GM21367 (cell line): ENCODE results near the gene CHRNB4.

Experiments used
- ATAC-seq: cut with Tn5 transposase; IDR thresholded peaks from one replicate; pipeline ENCODE4 v1.9.1; 2021; ENCODE audit not compliant: unreplicated experiment

Gene CHRNB4

DNA sequence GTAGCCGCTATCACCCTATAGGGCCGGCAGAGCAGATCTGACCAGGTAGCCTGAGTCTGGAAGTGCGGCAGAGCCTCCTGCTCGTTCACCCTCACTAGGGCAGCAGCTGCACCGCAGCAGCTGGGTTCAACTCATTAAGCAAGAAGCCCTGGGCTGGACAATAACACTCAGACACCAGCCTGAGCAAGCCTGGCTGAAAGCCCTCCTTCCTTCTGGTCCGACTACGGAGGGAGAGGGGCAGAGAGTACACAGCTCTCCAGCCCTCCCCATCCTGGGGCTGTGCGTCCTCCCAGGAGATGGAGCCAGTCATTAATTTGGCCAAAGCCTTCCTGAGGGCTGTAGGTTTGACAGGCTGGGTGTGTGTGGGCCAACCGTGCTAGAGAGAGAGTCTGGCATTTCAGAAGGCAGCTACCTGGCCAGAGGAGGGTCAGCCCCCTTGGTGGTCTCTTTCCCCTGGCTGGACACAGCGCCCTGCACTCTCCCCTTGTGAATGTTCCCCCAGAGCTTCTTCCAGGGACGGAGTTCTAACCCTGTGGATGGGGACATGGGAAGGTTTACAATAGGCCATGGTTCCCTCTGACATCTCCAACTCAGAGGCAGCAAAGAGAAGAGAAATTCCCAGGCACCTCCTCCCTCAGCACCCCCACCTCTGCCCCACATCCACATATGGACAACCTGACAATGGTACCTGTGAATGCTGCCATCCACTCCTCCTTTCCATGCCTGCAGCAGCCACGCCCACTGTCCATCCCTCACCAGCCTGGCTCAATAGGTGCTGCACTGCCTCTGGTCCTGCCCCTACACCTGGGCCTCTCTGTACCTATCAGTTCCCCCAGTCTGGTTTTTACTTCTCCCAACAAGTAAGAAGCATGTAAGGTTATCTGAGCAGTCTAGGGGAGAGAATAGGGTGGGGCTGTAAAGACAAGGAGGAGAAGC, 6.5 kb downstream of the CHRNB4 start:
- no peak for ATAC-seq

DNA sequence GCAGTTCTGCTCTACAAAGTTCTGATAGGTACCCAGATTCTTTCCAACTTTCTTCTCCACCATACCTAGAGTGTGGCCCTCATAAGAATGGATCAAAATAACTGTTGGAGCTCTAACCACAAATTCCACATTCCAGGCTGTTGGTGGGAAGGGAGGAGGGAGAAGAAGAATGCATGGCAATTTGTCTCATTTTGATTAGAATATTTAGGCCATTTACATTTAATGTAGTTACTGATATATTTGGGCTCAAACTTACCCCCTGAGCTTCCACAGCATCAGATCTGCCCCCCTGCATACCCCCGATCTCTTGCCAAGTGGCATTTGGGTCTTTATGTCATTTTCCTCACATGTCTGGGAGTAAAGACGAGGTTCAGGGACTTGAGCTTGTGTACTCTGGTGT, 7.7 kb downstream of the CHRNB4 start:
- ATAC-seq, result no peak

DNA sequence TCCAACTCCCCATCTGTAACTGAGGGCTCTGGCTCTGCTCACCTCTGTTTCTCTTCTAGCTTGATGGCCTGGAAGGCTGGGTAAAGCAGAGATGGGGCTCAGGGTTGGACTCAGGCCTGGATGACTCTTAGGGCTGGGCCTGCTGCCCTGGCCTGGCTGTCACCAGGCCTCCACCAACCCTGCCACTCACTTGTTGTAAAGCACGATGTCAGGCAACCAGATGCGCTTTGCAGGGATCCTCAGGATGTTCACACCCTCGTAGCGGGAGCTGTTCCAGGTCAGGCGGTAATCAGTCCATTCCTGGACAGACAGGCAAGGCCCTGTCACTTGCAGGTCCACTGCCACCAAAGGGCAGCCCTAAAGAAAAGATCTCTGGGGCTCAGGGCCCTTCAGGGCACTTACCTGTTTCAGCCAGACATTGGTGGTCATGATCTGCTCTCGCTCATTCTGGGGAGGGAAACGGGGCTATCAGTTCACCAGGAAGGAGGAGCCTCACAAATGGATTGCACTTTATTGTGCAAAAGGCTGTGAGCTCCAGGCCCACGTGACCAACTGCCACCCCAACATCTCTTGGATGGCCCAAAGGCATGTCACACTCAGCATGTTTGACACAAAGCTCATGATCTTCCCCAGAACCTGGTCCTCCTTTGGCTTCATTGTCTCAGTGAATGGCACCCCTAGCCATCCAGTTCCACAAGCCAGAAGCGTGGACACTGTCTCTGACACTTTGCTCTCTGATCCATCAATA, 9.9 kb downstream of the CHRNB4 start:
- ATAC-seq, result no peak

DNA sequence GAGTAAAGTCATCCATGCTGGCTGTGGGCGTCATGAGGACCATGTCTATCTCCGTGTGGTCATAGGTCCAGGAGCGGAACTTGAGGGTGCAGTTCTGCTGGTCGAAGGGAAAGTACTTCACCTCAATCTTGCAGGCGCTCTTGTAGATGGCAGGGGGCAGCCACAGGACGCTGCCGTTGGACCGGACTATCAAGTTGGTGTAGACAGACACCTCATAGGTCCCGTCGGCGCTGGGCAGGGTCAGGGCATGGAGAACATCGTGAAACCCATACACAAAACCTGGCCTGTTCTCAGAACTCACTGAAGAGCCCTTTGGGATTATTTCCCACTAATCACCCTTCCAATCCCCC, 11.3 kb downstream of the CHRNB4 start:
- ATAC-seq, result no peak

DNA sequence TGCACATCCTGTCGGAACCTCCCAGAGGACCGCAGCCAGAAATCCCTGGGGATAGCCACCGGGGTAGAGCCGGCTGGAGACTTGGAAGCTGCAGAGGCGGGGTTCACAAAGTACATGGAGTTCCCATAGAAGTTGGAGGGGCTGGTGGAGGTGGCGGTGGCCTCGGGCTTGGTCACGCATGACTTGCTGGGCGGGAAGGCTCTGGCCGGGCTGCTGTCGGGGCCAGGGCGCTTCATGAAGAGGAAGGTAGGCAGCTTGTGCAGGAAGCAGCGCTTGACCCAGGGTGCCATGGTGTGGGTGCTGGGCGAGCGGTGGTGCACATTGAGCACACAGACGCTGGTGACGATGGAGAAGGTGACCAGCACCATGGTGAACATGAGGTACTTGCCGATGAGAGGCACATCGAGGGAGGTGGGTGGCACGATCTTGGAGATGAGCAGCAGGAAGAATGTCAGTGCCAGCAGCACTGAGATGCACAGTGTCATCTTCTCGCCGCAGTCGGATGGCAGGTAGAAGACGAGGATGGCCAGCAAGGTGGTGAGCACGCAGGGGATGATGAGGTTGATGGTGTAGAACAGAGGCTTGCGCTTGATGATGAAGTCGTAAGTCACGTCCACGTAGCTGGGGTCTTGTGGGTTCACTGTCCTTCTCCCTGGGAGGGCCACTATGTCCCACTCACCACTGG, 11.8 kb downstream of the CHRNB4 start:
- no peak for ATAC-seq

DNA sequence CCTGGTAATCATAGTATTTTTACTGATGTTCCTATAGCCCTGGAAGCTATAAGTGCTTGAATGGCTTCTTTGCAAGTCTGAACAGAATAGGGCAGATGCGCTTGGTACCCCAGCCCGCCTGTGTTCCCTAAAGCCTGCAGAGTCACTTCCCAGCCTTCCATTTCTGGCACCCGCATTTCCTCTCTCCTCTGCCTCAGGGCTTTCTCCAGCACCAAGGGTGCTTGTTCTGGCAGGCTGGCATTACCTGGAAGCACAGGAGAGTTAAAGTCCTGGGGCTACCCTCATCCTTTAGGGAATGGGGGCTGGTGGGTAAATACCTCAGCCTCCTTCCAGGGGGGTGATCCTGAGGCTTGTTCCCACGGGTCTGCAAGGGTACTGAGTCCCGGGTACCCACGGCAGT, 12.8 kb downstream of the CHRNB4 start:
- ATAC-seq, result no peak

DNA sequence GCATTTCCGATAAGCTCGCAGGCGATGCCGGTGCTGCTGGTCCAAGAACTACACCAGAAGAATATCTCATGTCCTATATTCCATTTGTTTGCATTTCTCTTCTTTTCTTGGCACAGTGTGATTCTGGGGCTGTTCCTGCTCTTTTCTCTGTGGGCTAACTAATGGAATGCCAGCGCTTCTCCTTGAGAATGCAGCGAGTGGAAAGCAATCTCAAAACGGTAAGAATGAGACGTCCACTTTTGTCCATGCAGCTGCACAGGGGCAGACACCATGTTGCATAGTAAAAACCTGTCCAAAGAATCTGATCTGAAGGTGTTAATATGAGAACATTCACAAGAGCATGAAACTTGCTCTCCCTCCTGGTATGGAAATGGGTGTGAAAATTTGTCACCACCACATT, 13.7 kb downstream of the CHRNB4 start:
- ATAC-seq, result no peak

DNA sequence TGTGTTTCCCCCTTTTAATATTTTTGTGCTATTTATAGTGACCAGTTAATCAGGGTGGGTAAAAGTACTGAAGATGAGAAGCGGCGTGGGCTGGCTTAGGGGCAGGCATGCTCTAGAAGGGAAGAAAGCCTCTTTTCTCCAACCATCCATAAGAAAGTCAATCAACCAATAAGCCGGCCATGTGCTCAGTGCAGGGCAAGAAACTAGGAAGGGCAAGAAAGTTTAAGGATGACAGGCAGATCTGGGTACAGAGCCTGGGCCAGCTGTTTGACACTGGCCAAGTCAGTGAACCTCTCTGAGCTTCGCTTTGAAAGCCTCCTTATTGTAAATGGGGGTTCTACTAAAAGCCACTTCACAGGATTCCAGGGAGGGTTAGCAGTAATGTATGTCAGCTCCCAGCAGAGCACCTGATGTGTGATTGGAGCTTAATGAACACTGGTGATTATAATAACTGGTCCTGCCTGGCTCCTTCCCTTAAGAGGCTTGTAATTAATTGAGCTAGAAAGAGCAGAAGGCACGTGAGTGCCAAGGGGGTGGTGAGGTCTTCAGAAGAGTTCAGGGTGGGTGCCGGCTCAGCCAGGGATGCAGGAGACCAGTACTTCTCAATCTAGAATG, 14.5 kb downstream of the CHRNB4 start:
- ATAC-seq, result no peak

DNA sequence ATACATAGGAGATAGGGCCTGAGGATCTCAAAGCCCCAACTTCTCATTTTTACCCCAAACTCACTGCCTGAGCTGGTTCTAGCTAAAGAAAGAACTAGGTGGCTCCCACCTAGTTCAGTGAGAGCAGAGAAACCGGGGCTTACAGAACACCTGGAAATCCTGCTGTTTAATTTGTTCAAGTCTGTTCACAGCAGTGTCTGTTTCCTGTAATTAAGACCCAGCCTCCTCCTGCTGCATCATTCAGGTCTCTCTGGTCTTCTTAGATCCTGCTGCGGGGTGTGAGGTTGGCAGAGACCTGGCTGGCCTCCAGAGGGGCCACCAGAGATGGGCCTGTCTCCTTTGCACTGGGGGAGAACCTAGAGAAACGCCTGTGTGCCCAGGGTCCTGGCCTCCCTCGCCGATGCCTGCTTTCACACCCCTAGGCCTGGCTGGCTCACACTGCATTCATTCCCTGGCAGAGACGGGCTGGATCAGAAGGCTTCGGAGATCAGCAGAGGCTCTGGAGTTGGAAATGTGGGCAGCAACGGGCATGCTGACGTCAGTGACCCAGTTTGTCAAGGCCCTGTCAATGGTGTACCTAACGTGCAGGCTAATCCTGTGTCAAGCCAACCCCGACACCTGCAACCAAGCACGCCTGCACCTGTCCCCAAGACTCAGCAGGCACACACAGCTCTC, 15.3 kb downstream of the CHRNB4 start:
- ATAC-seq, result no peak

DNA sequence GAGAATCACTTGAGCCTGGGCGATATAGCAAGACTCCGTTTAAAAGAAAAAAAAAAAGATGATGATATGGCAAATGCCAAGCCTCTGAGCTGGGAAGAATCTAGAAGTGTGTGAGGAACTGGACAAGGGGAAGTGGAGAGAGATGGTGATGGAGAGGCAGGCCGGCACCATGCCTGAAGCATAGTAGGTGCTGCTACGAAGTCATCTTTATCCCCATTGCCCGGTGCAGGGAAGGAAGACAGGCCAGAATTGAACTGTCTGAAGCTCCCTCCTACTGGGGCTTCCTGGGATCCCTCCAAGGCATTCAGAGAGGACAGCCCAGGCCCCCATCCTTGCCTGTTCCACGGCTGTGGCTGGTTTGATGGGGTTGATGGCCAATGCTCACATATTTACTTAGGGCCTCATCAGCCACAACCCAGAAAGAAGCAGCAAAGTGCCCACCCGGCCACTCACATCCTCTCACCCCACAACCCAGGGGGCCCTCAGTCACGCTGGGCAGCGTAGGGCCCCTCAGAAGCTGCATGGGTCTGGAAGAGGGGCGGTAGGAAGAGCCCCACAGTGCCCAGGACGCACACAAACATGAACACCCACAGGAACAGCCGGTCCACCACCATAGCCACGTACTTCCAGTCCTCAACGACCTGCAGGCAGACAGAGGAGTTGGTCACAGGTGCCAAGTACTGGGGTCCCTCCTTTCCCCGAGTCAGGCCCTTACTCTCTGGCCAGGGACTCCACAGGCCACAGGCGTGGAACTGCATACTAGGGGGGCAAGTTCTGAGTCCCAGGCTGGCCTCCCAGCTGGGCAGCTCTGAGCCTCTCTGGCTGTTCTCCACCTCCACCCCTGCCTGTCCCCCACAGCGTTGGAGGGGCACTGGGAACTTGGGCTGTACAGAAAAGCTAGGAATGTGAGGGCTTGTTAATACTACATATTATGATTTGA, 16.1 kb downstream of the CHRNB4 start:
- no peak for ATAC-seq

DNA sequence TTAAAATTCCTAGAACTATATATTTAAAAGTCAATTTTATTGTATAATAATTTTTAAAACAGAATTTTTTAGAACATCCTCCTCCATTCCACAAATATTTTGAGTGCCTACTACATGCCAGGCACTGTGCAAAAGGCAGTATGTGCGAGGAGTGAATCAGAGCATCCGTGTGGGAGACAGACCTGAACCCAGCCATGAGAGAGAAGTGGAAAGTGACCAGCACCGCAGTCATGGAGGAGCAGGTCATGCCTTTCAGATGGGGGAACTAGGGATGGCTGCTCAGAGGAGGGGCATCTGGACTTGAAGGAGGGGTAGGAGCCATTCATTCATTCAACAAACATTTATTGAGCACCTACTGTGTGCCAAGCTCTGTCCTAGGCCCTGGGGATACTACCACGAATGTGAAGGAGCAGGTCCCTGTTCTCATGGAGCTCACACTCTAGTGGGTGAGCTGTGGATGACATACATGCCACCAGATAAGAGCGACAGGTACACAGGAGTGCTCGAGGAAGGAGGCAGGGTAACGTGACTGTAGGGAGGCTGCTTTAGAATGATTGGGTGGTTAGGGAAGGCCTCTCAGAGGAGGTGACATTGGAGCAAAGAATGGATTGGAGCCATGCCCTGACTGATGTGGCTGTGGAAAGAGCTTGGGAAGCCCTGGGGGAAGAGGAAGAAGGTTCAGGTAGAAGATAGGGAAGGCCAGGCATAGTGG, 17.1 kb downstream of the CHRNB4 start:
- ATAC-seq, result no peak

DNA sequence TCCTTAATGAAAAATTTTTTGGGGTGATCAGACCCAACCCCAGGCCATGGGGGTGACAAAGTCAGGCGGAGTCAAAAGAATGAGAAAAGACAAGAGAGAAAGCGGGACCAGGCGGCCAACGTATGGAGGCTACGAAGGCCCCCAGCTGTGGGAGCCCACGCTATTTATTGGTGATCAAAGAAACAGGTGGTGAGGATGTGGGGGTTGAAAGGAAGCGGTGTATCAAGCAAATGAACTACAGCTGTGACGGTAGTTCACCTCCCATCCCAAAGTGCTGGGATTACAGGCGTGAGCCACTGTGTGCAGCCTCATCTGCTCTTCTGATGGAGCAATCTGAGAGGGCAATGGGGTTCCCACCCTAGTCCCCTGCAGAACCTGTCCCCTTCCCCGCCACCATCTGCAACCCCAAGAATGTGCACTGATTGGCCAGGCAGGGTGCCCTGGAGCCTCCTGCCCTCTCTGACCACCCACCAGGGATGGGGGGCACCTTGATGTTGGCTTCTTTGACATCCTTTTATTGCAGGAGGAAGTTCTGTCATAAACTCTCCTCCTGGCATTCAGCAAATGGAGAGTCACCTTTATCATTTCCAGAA, 19.1 kb downstream of the CHRNB4 start:
- no peak for ATAC-seq

DNA sequence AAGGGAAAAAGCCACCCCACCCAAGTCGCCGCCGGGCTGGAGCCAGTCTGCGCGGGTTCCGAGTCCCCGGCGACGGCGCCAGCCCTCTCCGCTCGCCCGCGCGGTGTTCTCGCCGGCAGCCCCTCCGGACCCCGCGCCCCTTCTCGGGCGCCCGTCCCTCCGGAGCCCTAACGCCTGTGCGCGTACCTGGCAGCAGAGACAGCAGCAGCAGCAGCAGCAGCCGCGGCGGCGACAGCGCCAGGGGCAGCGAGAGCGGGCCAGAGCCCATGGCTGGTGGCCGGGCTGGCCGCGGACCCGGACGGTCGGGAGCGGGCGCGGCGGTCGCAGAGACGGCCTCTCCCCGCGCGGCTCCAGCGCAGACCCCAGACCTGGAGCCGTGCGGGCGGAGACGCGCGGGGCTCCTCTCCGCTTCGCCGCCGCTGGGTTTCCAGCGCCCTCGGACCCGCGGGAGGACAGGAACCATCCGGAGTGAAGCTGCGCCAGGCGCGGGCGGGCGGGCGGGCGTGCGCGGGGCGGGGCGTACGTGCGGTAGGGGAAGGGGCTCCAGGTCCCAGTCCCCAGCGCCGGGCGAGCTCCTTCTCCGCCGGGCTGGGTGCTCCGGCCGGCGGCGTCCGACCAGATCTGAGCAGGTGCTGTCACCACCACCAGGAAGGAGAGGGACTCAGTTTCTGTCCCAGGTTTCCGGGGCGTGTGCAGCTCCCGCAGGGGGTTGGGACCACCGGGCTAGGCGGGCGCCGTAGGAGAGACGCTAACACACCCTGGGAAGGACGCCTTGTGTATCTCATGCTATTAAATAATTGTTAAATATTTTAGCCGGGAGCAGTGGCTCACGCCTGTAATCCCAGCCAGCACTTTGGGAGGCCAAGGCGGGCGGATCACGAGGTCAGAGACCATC, 20.2 kb downstream of the CHRNB4 start, which contains the start of gene CHRNA3:
CHRNA3 (minus strand) TSS at position 470 of the 895 bp plus-strand sequence; CDS start at position 268, 202 bp downstream.
- ATAC-seq, result no peak

DNA sequence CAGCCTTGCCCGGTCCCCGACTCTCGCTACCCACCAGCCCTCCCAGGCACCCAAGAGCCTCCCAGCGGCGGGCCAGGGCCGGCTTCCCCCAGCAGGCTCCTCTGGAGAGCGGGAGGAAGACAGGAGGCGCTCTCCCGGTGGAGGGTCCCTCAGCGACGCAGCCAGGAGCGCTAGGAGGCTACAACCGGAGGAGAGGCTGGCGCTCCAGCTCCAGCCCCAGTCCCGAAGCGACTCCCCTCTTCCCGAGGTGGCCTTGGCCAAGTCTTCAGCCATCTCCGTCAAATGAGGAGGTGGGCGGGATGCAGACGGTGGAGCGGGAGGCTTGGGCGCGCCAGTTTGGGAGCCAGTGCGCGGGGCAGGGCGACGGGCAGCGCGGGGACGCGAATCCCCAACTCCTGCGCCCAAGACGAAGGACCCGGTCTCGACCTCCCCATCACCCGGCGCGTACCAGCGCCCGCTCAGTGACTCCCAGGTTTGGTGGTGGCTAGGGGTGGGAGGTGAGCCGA, 20.9 kb downstream of the CHRNB4 start:
- no peak for ATAC-seq

DNA sequence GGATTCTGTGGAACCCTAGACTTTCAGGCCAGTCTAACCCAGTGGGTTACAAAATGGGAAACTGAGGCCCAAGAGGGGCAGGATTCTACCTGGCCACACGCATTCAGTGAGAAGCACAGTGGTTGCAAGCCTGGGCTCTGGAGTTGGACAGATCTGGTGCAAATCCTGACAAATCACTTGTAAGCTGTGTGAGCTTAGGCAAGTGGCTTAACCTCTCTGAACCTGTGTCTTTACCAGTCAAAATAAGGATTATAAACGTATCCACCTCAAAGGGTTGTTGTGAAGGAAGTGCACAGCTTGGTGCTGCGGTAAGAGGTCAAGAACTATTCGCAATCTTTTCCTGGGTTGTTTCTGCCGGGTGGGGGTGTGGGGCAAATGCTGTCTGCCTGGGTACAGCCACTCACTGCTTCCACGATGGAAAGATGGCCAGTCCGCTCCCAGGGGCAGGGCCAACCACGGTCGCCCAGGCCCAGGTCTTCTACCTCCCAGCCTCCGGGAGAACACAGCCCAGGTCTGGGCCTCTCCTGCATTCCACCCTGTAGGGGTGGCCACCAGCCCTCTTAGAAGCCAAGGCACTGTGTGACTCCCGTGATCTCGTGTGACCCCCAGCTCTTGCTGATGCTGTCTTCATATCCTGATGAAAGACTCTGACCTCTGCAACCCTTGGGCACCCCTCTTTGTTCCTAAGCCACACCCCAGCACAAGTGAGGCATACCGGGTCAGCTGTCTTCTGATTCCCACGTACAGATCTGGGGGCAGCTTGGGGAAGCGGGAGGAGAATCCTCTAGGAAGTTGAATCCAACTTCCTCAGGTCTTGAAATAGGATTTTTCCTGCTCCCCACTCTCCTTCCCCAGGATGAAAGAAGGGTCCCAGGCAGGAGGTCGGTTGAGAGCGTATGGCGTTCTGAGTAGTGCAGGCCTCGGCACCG, 21.7 kb downstream of the CHRNB4 start:
- ATAC-seq, result no peak

DNA sequence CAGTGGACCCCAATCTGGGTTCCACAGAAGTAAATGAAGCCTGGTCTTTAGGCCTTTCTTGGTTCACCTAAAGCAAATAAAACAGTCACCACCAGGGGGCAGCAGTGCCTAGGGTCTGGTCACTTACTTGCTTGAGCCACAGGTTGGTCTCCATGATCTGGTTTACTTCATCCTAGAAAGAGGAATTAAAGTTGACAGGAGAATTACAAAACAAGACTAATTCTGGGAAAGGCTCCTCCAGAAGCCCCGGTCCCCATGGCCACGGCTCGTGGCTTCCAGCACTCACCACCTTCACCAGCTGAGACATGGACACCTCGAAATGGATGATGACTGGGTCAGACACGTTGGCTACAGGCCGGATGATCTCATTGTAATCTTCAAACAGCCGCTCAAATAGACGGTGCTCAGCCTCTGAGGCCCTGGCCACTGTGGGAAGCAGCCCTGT, 22.5 kb downstream of the CHRNB4 start:
- ATAC-seq, result no peak
